GM20431 (cell line): ENCODE measurements around the gene TEX50.
"Not testable (repeated sequence)": the region's sequence is repeated elsewhere in the genome, so short reads cannot be mapped to it uniquely, and the experiment has no call there.

Experiments used
- in situ Hi-C: fragments of 300-500 bp; cut with MseI, MboI; formaldehyde crosslinking; loops from one replicate; pipeline ENCODE4 v1.15.0; 2020; ENCODE audit warnings: low sequenced_read_pairs; ENCODE audit not compliant: unreplicated experiment

TEX50 gene, protein sequence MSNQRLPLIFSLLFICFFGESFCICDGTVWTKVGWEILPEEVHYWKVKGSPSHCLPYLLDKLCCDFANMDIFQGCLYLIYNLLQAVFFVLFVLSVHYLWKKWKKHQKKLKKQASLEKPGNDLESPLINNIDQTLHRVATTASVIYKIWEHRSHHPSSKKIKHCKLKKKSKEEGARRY

GRCh38 chr1:173635116-173635515 lies at the start of gene TEX50:
TSS of gene TEX50 (plus strand) at chr1:173635338. CDS start at chr1:173635522, 184 bp downstream.
- in situ Hi-C loops = no loop called here

DNA sequence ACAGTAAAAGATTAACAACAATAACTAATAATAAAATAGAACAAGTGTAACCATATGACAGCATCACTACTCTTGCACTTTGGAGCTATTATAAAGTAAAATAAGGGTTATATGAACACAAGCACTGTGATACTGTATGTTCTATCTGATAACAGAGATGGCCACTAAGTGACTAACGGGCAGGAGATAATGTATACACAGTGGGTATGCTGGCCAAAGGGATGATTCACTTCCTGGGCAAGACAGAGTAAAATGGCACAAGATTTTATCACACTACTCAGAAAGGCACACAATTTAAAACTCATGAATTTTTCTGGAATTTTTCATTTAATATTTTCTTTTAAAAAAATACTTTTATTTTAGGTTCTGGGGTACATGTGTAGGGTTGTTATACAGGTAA lies 44.6 kb upstream of the TEX50 start:
- in situ Hi-C loops = no loop called here

DNA sequence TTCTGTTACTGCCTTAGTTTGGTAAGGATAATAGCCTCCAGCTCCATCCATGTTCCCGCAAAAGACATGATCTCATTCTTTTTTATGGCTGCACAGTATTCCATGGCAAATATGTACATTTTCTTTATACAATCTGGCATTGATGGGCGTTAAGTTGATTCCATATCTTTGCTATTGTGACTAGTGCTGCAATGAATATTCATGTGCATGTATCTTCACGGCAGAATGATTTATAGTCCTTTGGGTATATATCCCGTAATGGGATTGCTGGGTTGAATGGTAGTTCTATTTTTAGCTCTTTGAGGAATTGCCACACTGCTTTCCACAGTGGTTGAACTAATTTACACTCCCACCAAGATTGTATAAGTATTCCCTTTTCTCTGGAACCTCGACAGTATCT lies 44.0 kb upstream of the TEX50 start:
- in situ Hi-C loops = not testable (repeated sequence)

DNA sequence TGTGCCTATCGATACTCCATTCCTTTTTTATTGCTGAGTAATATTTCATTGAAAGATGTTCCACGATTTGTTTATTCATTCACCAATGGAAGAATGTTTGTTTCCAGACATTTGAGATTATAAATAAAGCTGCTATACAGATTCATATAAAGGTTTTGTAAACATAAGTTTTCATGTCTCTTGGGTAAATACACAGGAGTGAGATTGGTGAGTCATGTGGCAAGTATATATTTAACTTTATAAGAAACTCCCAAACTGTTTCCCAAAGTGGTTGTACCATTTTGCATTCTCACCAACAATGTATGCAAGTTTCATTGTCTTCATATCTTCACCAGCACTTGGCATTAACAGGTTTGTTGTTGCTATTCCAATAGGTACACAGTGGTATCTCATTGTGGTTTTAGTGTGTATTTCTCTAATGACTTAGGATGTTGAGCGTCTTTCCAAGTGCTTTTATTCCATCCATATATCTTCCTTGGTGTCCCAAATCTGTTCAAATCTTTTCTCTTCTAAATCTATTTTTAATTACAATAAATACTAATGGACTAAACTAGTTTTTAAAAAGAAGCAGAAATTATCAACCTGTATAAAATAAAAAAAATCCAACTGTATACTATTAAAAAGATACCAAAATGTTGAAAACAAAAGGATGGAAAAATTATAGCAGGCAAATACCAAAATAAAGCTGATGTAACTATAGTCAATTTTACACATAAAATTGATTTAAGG lies 38.9 kb upstream of the TEX50 start:
- in situ Hi-C loops = no loop called here

GRCh38 chr1:173601588-173601987 lies 33.5 kb upstream of the TEX50 start:
- in situ Hi-C loops = no loop called here

DNA sequence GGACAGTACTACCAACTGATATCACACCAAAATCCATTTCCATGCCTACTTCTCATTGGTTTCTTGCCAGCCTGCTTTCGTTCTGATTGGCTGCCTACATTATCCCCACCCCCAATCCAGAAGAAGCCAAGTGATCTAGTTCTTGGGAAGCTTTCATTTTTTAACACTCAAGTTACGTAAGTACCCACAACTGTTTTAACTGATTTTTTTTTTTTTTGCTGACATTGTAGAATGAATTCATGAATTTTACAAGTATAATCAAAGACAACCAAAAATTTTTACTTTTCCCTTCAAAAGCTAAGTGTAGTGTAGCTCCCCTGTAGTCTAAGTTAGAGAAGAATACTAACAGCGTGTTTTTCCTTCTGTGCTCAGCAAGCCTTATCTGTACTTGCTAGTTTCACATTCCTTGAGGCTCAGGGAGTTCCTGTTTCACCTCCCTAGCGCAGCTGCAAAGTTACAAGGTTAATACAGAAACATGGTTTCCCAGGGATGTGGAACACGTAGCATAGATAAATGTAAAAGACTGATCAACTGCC lies 32.0 kb upstream of the TEX50 start, which contains the start of gene SLC9C2:
TSS of gene SLC9C2 (minus strand) at position 17 of the 536 bp plus-strand sequence. CDS start 1,296 bp downstream, outside the sequence.
- in situ Hi-C loops = no loop called here

DNA sequence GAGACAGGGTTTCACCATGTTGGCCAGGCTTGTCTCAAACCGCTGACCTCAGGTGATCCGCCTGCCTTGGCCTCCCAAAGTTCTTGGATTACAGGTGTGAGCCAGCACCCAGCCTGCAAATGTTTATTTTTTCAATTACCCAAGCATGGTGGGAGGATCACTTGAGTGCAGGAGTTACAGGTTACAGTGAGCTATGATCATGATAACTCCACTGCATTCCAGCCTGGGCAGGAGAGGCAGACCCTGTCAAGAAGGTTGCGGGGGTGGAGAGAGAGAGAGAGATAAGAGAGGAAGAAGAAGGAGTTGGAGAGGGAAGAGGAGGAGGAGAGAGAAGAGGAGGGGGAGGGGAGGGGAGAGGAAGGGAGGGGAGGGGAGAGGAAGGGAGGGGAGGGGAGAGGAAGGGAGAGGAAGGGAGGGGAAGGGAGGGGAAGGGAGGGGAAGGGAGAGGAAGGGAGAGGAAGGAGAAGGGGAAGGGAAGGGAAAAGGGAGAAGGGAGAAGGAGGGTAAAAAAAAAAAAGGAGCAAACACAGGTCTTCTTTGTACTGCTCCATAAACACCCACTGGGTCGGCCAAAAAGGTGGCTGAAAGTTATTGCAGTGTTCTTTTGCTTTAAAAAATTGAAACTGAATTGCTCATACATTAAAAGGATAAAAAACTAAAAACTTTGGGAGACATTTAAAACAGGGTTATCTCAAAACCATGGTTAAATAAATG lies 26.5 kb upstream of the TEX50 start:
- in situ Hi-C loops = no loop called here

DNA sequence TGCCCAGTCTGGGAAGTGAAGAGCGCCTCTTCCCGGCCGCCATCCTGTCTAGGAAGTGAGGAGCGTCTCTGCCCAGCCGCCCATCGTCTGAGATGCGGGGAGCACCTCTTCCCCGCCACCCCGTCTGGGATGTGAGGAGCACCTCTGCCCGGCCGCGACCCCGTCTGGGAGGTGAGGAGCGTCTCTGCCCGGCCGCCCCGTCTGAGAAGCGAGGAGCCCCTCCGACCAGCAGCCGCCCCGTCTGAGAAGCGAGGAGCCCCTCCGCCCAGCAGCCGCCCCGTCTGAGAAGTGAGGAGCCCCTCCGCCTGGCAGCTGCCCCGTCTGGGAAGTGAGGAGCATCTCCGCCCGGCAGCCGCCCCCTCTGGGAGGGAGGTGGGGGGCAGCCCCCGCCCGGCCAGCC lies 22.1 kb upstream of the TEX50 start:
- in situ Hi-C loops = not testable (repeated sequence)

DNA sequence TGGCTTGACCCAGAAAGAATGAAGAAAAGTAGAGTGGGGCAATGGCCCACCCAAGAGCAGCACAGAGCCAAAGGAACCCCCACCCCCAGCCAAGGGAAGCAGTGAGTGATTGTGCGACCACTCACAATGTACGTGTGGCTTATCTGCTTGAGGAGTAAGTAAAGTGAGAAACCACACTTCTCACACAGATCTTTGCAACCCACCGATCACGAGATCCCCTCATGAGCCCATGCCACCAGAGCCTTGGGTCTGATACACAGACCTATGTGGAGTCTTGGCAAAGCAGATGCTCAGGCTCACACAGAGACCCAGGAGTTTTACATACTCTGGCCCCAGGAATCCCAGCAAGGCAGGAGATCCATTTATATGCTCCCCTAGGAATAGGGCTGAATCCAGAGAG lies 18.3 kb upstream of the TEX50 start:
- in situ Hi-C loops = no loop called here

GRCh38 chr1:173627269-173627668 lies 7.9 kb upstream of the TEX50 start:
- in situ Hi-C loops = no loop called here

GRCh38 chr1:173628888-173629287 lies 6.2 kb upstream of the TEX50 start:
- in situ Hi-C loops = no loop called here

GRCh38 chr1:173637236-173638042 lies 2.3 kb downstream of the TEX50 start:
- in situ Hi-C loops = not testable (repeated sequence)

DNA sequence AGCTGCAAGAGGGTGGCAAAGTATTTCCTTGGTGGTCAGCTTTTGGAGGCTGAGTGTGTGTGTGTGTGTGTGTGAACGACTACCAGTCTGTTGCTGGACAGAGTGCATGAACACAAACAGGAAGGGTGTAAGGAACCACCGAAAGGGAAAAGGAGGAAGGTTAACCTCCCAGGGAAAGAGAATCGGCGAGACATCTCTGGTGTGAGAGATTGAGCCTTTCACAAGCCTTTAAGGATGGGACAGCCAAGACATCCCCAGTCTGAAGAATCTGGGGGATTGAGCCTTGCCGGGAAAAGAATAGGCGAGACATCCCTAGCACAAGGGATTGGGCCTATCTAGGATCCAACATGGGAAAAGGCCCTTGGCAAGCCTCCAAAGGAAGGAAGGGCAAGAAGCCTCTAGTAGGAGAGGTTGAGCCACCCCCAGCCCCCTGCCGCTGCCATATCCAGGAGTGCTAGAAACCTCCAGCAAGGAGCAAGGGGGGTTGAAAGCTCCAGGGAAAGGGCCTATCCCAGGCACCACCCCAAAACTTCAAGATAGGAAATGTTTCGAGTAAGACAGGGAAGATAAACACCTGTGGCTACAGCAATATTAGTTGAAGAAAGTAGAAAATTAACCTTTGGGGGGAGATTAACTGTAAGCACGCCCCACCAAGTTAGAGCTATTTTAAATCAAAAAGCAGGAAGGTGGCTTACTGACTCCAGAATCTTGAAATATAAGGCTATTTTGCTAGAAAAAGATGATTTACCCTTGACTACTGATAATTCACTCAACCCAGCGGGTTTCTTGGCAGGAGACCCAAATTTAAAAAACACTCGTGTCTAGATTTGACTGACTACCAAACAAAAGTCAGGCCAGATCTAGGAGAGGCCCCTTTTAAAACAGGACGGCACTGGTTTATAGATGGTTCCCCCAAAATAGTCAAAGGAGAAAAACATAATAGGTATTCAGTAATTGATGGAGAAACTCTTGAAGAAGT lies 3.2 kb downstream of the TEX50 start:
- in situ Hi-C loops = no loop called here

GRCh38 chr1:173639102-173639501 lies 4.0 kb downstream of the TEX50 start:
- in situ Hi-C loops = no loop called here

DNA sequence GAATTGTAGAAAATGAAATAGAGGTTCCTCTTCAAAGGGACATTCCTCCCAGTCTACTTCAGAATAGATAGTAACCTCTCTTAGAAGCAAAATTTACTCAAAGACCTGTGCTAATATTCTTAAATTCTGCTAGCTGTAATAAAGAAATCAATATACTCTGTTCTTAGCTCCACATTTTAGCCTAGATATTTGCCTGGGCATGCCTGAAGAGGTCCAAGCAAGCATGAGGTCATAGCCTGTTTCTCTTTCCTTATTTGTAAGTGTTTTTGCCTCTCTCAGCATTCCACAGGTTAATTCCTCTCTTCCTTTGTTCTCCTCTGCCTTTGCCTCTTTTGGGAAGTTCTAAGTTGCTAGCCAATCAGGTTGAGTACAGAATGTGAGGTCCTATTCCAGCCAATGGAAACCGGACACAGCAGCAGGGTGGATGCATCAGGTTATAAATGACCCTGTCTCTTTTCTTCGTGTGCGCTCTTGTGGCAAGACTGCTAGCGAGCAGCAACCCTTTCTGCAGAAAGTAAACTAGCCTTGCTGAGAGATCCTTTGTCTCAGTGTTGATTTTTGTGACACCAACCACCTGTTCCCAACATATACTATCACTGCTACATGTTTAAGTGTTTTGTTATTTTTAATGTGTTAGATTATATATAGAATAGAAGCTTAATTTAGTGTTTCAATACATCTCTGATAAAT lies 7.5 kb downstream of the TEX50 start:
- in situ Hi-C loops = not testable (repeated sequence)

GRCh38 chr1:173646656-173647055 lies 11.5 kb downstream of the TEX50 start:
- in situ Hi-C loops = no loop called here

- in situ Hi-C loops = no loop called here
Observed at GRCh38 chr1:173648880-173649605, 13.9 kb downstream of the TEX50 start.

GRCh38 chr1:173660306-173660705 lies 25.2 kb downstream of the TEX50 start:
- in situ Hi-C loops = no loop called here
